GM12872 (cell line): Measurements from ENCODE around the gene LRRC45.

Source experiments
- TF ChIP-seq, protein P1 (sequence below): IDR thresholded peaks from 3 replicates; pipeline ENCODE4 v1.5.1; 2011; ENCODE audit warnings: low read depth, mild to moderate bottlenecking, low read length, moderate library complexity; ENCODE audit not compliant: insufficient read depth

The LRRC45 gene

DNA sequence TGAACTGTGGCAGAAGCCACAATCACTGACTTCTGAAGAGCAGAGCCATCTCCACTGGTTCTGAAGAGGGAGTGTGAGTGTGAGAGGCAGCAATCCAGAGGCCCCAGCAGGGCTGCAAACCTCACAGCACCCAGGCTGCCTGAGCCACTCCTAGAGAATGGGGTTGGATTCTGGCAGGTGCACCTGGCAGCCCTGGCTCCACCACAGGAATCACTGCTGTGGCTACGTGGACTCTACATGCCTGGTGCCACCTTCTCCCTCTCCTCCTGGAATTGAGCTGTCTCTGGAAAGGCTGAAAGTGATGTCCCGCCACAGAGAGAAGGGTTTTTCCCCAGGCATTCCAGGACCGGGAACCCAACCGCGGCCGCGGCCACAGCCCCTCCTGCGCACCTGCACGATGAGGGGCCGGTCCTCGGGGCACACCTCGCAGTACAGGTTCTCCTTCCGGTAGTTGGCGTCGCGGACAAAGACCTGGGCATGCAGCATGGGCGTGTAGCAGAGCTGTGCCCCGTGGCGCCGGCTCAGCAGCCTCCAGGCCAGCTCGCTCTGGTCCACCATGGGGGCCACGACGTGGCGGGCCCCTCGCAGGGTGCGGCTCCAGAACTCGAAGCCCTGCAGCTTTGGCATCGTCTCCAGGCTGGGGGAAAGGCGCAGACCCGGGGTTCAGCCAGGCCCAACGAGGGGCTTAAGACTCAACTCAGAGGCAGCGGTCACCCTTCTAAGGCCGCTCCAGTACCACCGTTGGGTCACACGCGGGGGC is 41.5 kb downstream of the LRRC45 start:
- TF ChIP-seq, protein P1, sequence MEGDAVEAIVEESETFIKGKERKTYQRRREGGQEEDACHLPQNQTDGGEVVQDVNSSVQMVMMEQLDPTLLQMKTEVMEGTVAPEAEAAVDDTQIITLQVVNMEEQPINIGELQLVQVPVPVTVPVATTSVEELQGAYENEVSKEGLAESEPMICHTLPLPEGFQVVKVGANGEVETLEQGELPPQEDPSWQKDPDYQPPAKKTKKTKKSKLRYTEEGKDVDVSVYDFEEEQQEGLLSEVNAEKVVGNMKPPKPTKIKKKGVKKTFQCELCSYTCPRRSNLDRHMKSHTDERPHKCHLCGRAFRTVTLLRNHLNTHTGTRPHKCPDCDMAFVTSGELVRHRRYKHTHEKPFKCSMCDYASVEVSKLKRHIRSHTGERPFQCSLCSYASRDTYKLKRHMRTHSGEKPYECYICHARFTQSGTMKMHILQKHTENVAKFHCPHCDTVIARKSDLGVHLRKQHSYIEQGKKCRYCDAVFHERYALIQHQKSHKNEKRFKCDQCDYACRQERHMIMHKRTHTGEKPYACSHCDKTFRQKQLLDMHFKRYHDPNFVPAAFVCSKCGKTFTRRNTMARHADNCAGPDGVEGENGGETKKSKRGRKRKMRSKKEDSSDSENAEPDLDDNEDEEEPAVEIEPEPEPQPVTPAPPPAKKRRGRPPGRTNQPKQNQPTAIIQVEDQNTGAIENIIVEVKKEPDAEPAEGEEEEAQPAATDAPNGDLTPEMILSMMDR, result no peak

DNA sequence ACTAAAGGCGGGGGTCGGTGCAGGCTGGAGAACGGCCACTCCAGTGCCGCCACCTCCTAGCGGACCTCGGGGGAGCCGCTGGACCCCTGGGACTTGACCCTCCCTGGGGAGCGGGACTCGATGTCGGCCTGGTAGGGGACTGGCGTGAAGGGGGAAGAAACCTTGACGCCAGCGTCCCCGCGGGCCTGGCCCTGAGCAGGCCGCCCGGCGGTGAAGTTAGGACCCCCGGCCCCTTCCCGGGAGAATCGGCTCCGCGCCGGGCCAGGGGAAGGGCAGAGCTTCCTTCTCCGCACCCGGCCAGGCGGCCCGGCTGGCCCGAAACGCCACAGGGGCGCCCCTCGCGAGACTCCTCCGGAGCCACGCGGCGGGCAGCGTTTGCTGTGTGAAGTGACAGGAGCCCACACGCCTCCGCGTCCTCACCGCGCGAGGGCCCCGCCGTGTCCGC is 42.1 kb downstream of the LRRC45 start:
- TF ChIP-seq, protein P1, result no peak

DNA sequence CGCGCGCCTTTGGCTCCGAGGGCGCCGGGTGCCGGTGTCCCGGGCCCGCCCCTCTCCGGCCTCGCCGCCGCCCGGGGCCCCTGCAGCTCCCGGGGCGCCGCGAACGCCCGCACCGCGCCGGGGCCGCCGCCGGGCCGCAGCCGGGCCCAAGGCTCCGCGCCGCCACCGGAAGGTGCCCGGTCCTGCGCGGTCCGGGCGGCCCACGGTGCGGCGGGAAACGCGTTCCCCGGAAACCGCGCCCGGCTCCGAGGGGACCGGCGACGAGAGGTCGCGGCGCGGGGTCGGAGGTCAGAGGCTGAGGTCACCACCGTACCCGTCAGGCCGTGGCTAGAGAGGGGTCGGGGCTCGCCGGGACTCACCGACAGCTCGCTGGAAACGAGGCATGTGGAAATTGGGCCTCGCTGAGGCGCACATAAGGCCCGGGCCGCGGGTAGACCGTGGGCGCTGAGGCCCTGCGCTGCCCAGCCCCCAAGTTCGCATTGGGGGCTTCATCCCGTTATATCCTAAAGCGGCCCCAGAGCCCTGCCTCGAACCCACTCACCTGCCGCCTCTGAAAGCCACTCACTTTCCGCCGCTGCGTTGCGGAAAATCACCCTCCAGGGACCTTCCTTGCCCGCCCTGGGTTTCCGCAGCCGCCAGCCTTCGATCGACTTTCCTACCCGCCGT is 42.7 kb downstream of the LRRC45 start, which contains the start of gene DUS1L:
DUS1L (minus strand) TSS at position 167 of the 666 bp plus-strand sequence. CDS start 745 bp downstream, outside the sequence.
- TF ChIP-seq, protein P1, result no peak

DNA sequence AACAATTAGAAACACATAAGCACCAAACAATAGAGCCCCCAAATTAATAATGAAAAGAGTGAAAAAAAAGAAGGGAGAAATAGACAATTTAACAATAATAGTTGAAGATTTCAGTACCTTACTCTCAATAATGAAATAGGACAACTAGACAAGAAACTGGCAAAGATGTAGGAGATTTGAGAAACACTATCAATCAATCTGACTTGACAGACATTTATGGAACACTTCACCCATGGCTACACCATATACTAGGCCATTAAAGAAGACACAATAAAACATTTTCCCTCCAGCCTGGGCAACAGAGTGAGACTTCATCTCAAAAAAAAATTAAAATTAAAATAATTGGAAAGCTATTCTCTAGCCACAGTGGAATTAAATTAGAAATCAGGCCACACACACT is 47.5 kb downstream of the LRRC45 start:
- TF ChIP-seq, protein P1, result no peak

DNA sequence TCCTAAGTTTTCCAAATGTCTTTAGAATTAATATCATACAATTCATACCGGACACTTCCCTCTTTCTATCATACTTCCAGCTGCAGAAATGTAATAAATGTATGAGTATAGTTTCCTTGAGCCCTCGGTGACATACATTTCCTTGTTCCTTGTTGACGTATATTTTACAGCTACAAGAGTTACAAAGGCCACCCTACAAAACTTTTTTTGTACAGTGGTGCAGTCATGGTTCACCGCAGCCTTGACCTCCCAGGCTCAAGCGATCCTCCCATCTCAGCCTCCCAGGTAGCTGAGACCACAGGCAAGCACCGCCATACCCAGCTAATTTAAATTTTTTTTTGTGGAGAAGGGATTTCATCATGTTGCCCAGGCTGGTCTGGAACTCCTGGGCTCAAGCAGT is 49.7 kb downstream of the LRRC45 start:
- TF ChIP-seq, protein P1, result no peak

DNA sequence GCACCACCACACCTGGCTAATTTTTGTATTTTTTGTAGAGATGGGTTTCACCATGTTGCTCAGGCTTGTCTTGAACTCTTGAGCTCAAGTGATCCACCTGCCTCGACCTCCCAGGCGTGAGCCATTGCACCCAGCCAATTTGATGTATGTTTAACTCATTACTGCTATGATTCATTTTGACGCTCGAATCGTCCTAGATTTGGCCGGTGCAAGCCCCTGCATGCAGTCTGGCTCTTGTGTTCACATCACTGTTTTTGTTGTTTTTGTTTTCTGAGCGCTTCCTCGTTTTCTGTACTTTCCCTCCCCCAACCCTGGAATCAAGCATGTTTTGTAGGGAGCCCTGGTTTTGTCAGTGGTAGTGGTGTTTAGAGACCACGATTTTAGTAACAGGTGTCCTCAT is 50.3 kb downstream of the LRRC45 start:
- TF ChIP-seq, protein P1, result no peak

DNA sequence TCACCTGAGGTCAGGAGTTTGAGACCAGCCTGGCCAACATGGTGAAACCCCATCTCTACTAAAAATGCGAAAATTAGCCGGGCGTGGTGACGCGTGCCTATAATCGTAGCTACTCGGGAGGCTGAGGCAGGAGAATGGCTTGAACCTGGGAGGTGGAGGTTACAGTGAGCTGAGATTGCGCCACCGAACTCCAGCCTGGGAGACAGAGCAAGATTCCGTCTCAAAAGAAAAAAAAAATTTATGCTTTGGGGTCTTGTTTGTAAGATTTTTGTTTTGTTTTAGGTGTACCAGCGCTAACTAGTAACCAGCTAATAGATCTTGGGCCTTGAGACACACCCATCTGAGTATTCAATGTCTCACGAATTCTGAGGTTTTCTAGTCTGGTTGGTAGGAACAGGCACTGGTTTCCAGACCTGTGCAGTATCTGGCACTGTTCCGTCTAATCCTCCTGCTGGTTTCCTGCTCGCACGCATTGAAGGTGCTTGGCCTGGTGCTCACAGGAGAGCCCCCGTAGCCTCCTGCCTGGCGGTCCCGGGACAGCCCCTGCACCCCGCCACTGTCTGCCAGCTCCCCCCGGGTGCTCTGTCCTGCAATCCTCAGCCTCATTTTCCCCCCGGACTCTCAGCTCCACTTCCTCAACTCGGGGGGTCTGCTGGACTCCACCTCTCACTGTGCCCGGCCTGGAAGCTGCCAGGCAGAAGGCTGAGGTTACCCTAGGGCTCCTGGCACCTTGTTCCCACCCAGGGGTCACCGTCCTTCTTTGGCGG is 53.1 kb downstream of the LRRC45 start:
- TF ChIP-seq, protein P1, result no peak
